Trophoblast cell (in vitro differentiated cells and primary cell): Measurements from ENCODE around the gene MCRIP2.

Experiments
- DNase-seq, 2 donors: peaks; one replicate each; pipeline ENCODE4 v3.0.0-alpha.2; 2016
- H2AFZ ChIP-seq: 2 replicates; pipeline ENCODE4 v1.6.1; 2013; ENCODE audit warnings: low read length, moderate library complexity, mild to moderate bottlenecking; ENCODE audit not compliant: insufficient read depth, poor library complexity
- H2AK5ac ChIP-seq: 2 replicates; pipeline ENCODE4 v1.6.1; 2013; ENCODE audit warnings: mild to moderate bottlenecking, low read length
- H2BK120ac ChIP-seq: 2 replicates; pipeline ENCODE4 v1.6.1; 2013; ENCODE audit warnings: low read length, mild to moderate bottlenecking, moderate library complexity; ENCODE audit not compliant: insufficient read depth, poor library complexity
- H2BK12ac ChIP-seq: 2 replicates; pipeline ENCODE4 v1.6.1; 2013; ENCODE audit warnings: mild to moderate bottlenecking, low read length, moderate library complexity
- H2BK5ac ChIP-seq: 2 replicates; pipeline ENCODE4 v1.6.1; 2013; ENCODE audit warnings: low read length, low read depth, moderate library complexity, mild to moderate bottlenecking; ENCODE audit not compliant: poor library complexity
- H3K14ac ChIP-seq: 2 replicates; pipeline ENCODE4 v1.6.1; 2013; ENCODE audit warnings: mild to moderate bottlenecking, low read length
- H3K18ac ChIP-seq: 2 replicates; pipeline ENCODE4 v1.6.1; 2013; ENCODE audit warnings: mild to moderate bottlenecking, low read length
- H3K23ac ChIP-seq: 2 replicates; pipeline ENCODE4 v1.6.1; 2013; ENCODE audit warnings: low read length
- H3K27ac ChIP-seq: 2 replicates; pipeline ENCODE4 v1.5.1; 2013; ENCODE audit warnings: low read depth, mild to moderate bottlenecking, inconsistent platforms, low read length, moderate library complexity
- H3K27me3 ChIP-seq: 2 replicates; pipeline ENCODE4 v1.6.1; 2013; ENCODE audit warnings: inconsistent platforms, mild to moderate bottlenecking, low read length, moderate library complexity; ENCODE audit not compliant: insufficient read depth
- H3K36me3 ChIP-seq, 2 experiments: 1 replicate in 1 of 2; 2 replicates in 1 of 2; pipeline ENCODE4 v1.6.1; 2013; ENCODE audit warnings: low read length in 2 of 2, mild to moderate bottlenecking in 2 of 2, moderate library complexity in 1 of 2; ENCODE audit not compliant: insufficient read depth in 2 of 2, control insufficient read depth in 1 of 2
- H3K4ac ChIP-seq: 2 replicates; pipeline ENCODE4 v1.6.1; 2013; ENCODE audit warnings: low read depth, mild to moderate bottlenecking, low read length, moderate library complexity
- H3K4me1 ChIP-seq, 2 experiments: 1 replicate in 1 of 2; 2 replicates in 1 of 2; pipeline ENCODE4 v1.6.1; 2013; ENCODE audit warnings: low read length in 2 of 2, mild to moderate bottlenecking in 2 of 2, moderate library complexity in 1 of 2; ENCODE audit not compliant: insufficient read depth in 2 of 2, control insufficient read depth in 1 of 2
- H3K4me2 ChIP-seq: 2 replicates; pipeline ENCODE4 v1.6.1; 2013; ENCODE audit warnings: inconsistent platforms, mild to moderate bottlenecking, low read length, moderate library complexity
- H3K4me3 ChIP-seq: 2 replicates; pipeline ENCODE4 v1.5.1; 2013; ENCODE audit warnings: mild to moderate bottlenecking, low read depth, low read length, inconsistent platforms
- H3K79me1 ChIP-seq: one replicate; pipeline ENCODE4 v1.6.1; 2013; ENCODE audit warnings: low read length
- H3K79me2 ChIP-seq: 2 replicates; pipeline ENCODE4 v1.6.1; 2013; ENCODE audit warnings: low read length, mild to moderate bottlenecking; ENCODE audit not compliant: control insufficient read depth, insufficient read depth, poor library complexity
- H3K9ac ChIP-seq: 2 replicates; pipeline ENCODE4 v1.6.1; 2013; ENCODE audit warnings: mild to moderate bottlenecking, low read length
- H3K9me3 ChIP-seq: 2 replicates; pipeline ENCODE4 v1.6.1; 2013; ENCODE audit warnings: low read depth, mild to moderate bottlenecking, control low read depth, inconsistent platforms, low read length; ENCODE audit not compliant: insufficient read depth
- H4K12ac ChIP-seq: 2 replicates; pipeline ENCODE4 v1.6.1; 2013; ENCODE audit warnings: low read depth, mild to moderate bottlenecking, low read length, moderate library complexity
- H4K8ac ChIP-seq: 2 replicates; pipeline ENCODE4 v1.6.1; 2013; ENCODE audit warnings: low read depth, mild to moderate bottlenecking, low read length, moderate library complexity
- H4K91ac ChIP-seq: one replicate; pipeline ENCODE4 v1.6.1; 2013; ENCODE audit warnings: low read depth, mild to moderate bottlenecking, low read length, moderate library complexity
- WGBS: extraction: QIAGEN DNeasy Blood & Tissue Kit; methylation state at CpG from one replicate; pipeline ENCODE4 v1.1.7; 2013; ENCODE audit warnings: missing lambda C conversion rate; ENCODE audit not compliant: insufficient read length, insufficient coverage; ENCODE audit errors: extremely low coverage; 5-methylcytosine and 5-hydroxymethylcytosine counted together

Gene MCRIP2

DNA sequence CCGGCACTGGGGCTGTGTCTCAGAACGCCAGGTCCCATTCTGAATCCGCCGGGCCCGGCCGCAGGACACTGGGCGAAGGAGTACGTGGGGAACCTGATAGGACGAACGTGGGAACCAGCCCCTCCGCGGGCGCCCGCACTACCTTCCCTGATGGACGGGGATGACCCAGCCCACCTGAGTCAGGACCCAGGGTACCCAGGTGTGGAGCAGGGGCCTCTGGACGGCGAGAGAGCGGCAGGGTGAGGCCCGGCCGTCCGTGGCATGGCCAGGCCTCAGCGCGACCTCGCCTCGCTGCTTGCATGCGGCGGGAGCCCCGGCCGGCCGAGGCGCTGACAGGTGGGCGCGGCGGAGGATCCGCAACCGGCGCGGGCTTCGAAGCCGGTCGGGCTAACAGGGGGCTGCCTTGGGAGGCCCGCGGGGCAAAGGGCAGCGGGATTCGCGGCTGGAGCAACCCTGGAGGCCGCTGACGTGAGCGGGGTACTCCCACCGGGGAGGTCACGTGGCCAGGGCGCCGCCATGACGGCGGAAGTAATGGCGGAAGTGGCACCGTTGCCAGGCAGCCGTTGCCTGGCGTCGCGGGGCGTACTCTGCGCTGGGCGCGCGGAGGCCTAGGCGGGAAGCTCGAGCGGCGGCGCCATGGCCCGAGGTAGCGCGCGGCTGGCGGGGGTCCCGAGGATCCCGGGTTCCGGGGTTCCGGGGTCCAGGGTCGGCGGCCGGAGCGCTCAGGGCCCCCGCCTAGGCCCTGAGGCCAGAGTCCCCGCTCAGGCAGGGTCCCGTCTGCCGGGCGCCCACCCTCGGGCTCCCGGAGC is 7.4 kb downstream of the MCRIP2 start, which contains the start of gene WDR90:
Gene WDR90 (plus strand): TSS at position 585 of the 809 bp plus-strand sequence. CDS start 52 bp downstream, at position 637.
- peak within 1 kb of the TSS; percentile 65 for H3K14ac ChIP-seq
- peak within 1 kb of the TSS; percentile 37 for H2AFZ ChIP-seq
- H2BK5ac ChIP-seq: peak within 1 kb of the TSS; percentile 37
- peak within 1 kb of the TSS; percentile 67 for H3K4me3 ChIP-seq
- H3K4me1 ChIP-seq: peaks cover 8 to 19% of the 10 kb centered on the region in 2 experiments
- H3K79me1 ChIP-seq: peaks cover 11% of the 10 kb centered on the region
- H3K36me3 ChIP-seq: peaks cover 10 to 20% of the 10 kb centered on the region in 2 experiments
- H4K12ac ChIP-seq: peak within 1 kb of the TSS; percentile 68
- peak within 1 kb of the TSS; percentile 64 for H4K8ac ChIP-seq
- H3K79me2 ChIP-seq: peaks cover 6% of the 10 kb centered on the region
- peak within 1 kb of the TSS; percentile 31 for H3K4ac ChIP-seq
- peak within 1 kb of the TSS; percentile 4 for H3K27ac ChIP-seq
- H2AK5ac ChIP-seq: peak within 1 kb of the TSS; percentile 27
- H3K9me3 ChIP-seq: no peaks in the 10 kb centered on the region
- H3K4me2 ChIP-seq: peak within 1 kb of the TSS; percentile 95
- H4K91ac ChIP-seq: peak within 1 kb of the TSS; percentile 81
- H2BK120ac ChIP-seq: peak within 1 kb of the TSS; percentile 54
- H3K27me3 ChIP-seq: no peaks in the 10 kb centered on the region
- no CpG with 5 or more reads among the region's 91 CpGs for WGBS
- H3K23ac ChIP-seq: no peak within 1 kb of the TSS
- H2BK12ac ChIP-seq: no peak within 1 kb of the TSS
- H3K18ac ChIP-seq: peak within 1 kb of the TSS; percentile 57
- H3K9ac ChIP-seq: peak within 1 kb of the TSS; percentile 72
- peak; percentile 88 to 94 for DNase-seq

DNA sequence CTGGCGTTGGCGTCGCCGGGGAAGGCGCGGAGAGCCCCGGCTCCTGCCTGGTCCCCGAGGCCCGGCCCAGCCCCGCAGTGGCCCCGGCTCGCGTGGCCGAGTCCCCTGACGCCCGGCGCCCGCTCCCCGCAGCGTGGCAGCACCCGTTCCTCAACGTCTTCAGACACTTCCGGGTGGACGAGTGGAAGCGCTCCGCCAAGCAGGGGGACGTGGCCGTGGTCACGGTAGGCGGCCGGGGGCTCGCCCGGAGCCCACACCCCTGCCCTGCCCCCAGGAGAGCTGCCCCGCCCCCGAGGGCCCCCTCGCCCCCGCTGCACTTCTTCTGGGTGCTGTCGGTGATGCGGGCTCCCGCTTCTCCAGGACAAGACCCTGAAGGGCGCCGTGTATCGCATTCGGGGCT is 8.0 kb downstream of the MCRIP2 start:
- Histone ChIP-seq H3K79me1 (peaks cover 11% of the 10 kb centered on the region), H3K27ac (no peak overlapping the region), H3K27me3 (no peaks in the 10 kb centered on the region), H3K4me2 (peak overlapping the region; percentile 95), H3K14ac (peak overlapping the region; percentile 42), H3K9me3 (no peaks in the 10 kb centered on the region), H3K36me3 (peaks cover 10 to 22% of the 10 kb centered on the region in 2 experiments), H3K23ac (no peak overlapping the region), H4K8ac (peak overlapping the region; percentile 64), H3K4ac (no peak overlapping the region), H3K4me1 (peaks cover 8 to 19% of the 10 kb centered on the region in 2 experiments), H3K79me2 (peaks cover 6% of the 10 kb centered on the region), H3K18ac (peak overlapping the region; percentile 26), H2AFZ (peak overlapping the region; percentile 37), H4K12ac (peak overlapping the region; percentile 36), H3K9ac (peak overlapping the region; percentile 69), H4K91ac (peak overlapping the region; percentile 69), H3K4me3 (peak overlapping the region; percentile 67), H2AK5ac (no peak overlapping the region), H2BK120ac (no peak overlapping the region), H2BK5ac (peak overlapping the region; percentile 14), H2BK12ac (no peak overlapping the region)
- DNase-seq: no peak
- WGBS: no CpG with 5 or more reads among the region's 44 CpGs

DNA sequence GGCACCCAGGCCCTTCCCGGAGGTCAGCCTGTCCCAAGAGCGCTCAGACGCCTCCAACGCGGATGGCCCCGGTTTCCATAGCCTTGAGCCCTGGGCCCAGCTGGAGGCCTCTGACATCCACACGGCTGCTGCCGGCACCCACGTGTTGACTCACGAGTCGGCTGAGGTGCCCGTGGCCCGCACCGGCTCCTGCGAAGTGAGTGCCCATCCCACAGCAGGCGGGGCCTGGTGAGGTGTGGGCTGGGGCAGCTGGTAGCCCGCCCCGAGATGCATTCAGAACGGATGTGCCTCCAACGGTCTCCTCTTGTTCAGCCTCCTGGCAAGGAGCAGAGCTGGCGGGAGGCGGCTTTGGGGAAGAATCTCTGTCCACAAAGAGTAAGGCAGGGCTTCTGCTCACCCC is 10.2 kb downstream of the MCRIP2 start:
- Histone ChIP-seq H3K27me3 (no peaks in the 10 kb centered on the region), H3K14ac (no peak overlapping the region), H3K9ac (no peak overlapping the region), H3K36me3 (peaks cover 27 to 35% of the 10 kb centered on the region in 2 experiments), H4K91ac (no peak overlapping the region), H3K18ac (no peak overlapping the region), H3K79me1 (peaks cover 11% of the 10 kb centered on the region), H3K79me2 (peaks cover 6% of the 10 kb centered on the region), H2BK5ac (no peak overlapping the region), H4K12ac (no peak overlapping the region), H4K8ac (no peak overlapping the region), H3K27ac (no peak overlapping the region), H2AFZ (no peak overlapping the region), H3K4ac (no peak overlapping the region), H2AK5ac (no peak overlapping the region), H3K4me3 (no peak overlapping the region), H2BK12ac (no peak overlapping the region), H3K9me3 (no peaks in the 10 kb centered on the region), H2BK120ac (no peak overlapping the region), H3K4me2 (no peak overlapping the region), H3K23ac (no peak overlapping the region), H3K4me1 (peaks cover 8 to 9% of the 10 kb centered on the region in 2 experiments)
- no CpG with 5 or more reads among the region's 22 CpGs for WGBS
- DNase-seq: no peak

DNA sequence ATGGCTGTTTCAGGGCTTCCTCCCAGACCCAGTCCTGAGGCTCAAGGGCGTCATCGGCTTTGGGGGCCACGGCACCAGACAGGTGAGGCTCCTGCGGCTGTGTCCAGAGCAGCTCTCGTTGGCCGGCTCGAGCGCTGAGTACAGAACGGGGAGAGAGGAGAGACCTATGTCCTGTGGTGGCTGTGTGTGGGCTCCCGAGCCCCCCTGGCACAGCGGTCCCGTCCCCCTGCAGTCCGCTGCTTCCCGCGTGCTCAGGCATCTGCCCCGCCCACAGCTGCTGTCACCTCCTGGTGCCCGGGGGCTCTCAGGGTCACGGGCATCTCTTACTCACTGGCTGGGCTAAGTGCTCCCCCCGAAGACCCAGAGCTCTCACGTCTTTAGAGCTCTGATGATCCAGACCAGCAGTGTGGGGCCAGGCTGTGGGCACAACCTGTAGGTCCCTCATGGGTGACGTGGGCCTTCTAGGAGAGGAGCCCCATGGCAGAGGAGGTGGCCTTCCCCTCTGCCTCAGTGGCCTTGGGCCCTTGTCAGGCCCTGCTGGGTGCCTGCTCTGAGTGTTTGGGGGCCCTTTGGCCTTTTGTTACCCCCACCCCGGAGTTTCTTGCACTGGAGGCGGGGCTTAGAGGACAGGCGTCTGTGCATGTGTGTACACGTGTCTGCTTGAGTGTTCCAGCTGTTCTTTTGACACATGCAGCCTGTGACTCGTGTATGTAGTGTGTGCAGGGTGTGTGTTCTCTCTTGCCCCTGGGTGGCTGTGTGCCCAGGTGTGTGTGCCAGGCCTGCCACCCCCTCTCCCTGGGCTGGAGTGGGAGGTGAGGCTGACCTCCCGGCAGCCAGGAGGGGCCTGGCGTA is 11.1 kb downstream of the MCRIP2 start:
- Histone ChIP-seq H2AK5ac (no peak overlapping the region), H3K9ac (no peak overlapping the region), H3K4me2 (no peak overlapping the region), H3K9me3 (no peaks in the 10 kb centered on the region), H2BK5ac (no peak overlapping the region), H3K14ac (no peak overlapping the region), H3K27me3 (no peaks in the 10 kb centered on the region), H2AFZ (no peak overlapping the region), H3K79me2 (peaks cover 6% of the 10 kb centered on the region), H2BK12ac (no peak overlapping the region), H2BK120ac (no peak overlapping the region), H3K4me1 (peaks cover 8 to 9% of the 10 kb centered on the region in 2 experiments), H4K12ac (no peak overlapping the region), H3K4ac (no peak overlapping the region), H3K23ac (no peak overlapping the region), H3K79me1 (peaks cover 11% of the 10 kb centered on the region), H3K27ac (no peak overlapping the region), H3K18ac (no peak overlapping the region), H3K4me3 (no peak overlapping the region), H4K91ac (no peak overlapping the region), H4K8ac (no peak overlapping the region), H3K36me3 (peaks cover 32 to 35% of the 10 kb centered on the region in 2 experiments)
- WGBS: no CpG with 5 or more reads among the region's 28 CpGs
- DNase-seq: no peak
